ENCODE measurements around the gene CMIP.

The CMIP gene

GRCh38 chr16:81442220-81442915 lies 2.2 kb upstream of the CMIP start:
- H3K4me1 ChIP-seq (ENCODE audit: control insufficient read depth in 1 of 2, insufficient read depth in 1 of 2, low read depth in 1 of 2, low read length in 1 of 2) = peaks cover 18 to 22% of the 10 kb centered on the region in 2 experiments
- H3K27me3 ChIP-seq = peaks cover 60% of the 10 kb centered on the region
- H3K9me3 ChIP-seq = no peaks in the 10 kb centered on the region
- peak overlapping the region; percentile 99 for H3K27ac ChIP-seq
- H3K4me3 ChIP-seq (ENCODE audit: low read depth in 1 of 2, low read length in 1 of 2) = no peak overlapping the region
- TF ChIP-seq CTCF (IDR thresholded peaks at IDR 0.05) = no peak
- no peaks in the 10 kb centered on the region for H3K36me3 ChIP-seq

GRCh38 chr16:81442916-81443687 lies 1.5 kb upstream of the CMIP start:
- peak overlapping the region; percentile 99 for H3K27ac ChIP-seq
- no peak for TF ChIP-seq CTCF (IDR thresholded peaks at IDR 0.05)
- no peaks in the 10 kb centered on the region for H3K36me3 ChIP-seq
- H3K27me3 ChIP-seq = peaks cover 53% of the 10 kb centered on the region
- no peaks in the 10 kb centered on the region for H3K9me3 ChIP-seq
- H3K4me3 ChIP-seq (ENCODE audit: low read depth in 1 of 2, low read length in 1 of 2) = peak overlapping the region in 1 of 2 experiments; percentile 60
- peaks cover 25 to 29% of the 10 kb centered on the region in 2 experiments for H3K4me1 ChIP-seq (ENCODE audit: control insufficient read depth in 1 of 2, insufficient read depth in 1 of 2, low read depth in 1 of 2, low read length in 1 of 2)

GRCh38 chr16:81443688-81444447 lies 740 bp upstream of the CMIP start:
- Histone ChIP-seq H3K4me3 (ENCODE audit: low read depth in 1 of 2, low read length in 1 of 2) (peak overlapping the region; percentile 60 to 70), H3K4me1 (ENCODE audit: control insufficient read depth in 1 of 2, insufficient read depth in 1 of 2, low read depth in 1 of 2, low read length in 1 of 2) (peaks cover 33 to 37% of the 10 kb centered on the region in 2 experiments), H3K27me3 (peaks cover 45% of the 10 kb centered on the region), H3K27ac (peak overlapping the region; percentile 99), H3K36me3 (no peaks in the 10 kb centered on the region), H3K9me3 (no peaks in the 10 kb centered on the region)
- no peak for TF ChIP-seq CTCF (IDR thresholded peaks at IDR 0.05)

- Histone ChIP-seq H3K9me3 (no peaks in the 10 kb centered on the region), H3K27ac (peak overlapping the region; percentile 99), H3K4me3 (ENCODE audit: low read depth in 1 of 2, low read length in 1 of 2) (peak overlapping the region; percentile 87 to 99), H3K27me3 (peaks cover 30% of the 10 kb centered on the region), H3K36me3 (no peaks in the 10 kb centered on the region), H3K4me1 (ENCODE audit: control insufficient read depth in 1 of 2, insufficient read depth in 1 of 2, low read depth in 1 of 2, low read length in 1 of 2) (peaks cover 48 to 51% of the 10 kb centered on the region in 2 experiments)
- TF ChIP-seq CTCF (IDR thresholded peaks at IDR 0.05) = peak; percentile 34
These were observed 744 bp downstream of the CMIP start for GRCh38 chr16:81445143-81445961.
